Measurements from ENCODE around the gene FBXW4. TPM values are rescaled to one million over a fixed set of nuclear protein-coding genes. Genes with fewer than 3 reads are reported as not detected.

FBXW4 gene
- total RNA-seq, 4 donors from 2014 or later = 57.0 to 84.8 (median 65.2) TPM

DNA sequence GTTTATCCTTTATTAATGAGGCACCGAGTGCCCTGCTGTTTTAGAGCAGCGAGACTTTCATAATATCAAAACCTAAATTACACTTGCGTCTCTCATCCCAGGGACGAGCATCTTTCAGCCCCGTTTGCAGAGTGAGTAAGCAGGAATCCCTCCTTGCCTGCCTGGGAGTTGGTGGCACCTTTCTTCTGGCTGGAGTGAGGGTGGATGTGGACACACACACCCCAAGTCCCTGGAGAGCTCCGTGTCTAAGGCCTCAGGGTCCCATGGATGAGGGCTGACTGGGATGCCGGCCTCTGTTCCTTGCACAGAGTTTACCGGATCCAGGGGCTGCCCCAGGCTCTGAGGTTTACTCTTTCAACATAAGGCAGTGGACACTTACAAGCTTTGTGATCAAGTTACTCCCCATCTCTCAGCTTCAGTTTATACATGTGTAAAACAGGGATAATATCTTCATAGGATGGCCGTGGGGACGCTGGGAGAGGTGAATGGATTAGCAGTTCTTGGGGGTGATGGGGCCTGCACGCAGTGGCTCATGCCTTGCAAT is 131.4 kb downstream of the FBXW4 start:
- peaks cover 0 to 89% of the 10 kb centered on the region in 2 donors for H3K27me3 ChIP-seq
- TF ChIP-seq POLR2A (IDR thresholded peaks at IDR 0.05) = no peak
- TF ChIP-seq EP300 (IDR thresholded peaks at IDR 0.05) = no peak
- TF ChIP-seq, protein P1, sequence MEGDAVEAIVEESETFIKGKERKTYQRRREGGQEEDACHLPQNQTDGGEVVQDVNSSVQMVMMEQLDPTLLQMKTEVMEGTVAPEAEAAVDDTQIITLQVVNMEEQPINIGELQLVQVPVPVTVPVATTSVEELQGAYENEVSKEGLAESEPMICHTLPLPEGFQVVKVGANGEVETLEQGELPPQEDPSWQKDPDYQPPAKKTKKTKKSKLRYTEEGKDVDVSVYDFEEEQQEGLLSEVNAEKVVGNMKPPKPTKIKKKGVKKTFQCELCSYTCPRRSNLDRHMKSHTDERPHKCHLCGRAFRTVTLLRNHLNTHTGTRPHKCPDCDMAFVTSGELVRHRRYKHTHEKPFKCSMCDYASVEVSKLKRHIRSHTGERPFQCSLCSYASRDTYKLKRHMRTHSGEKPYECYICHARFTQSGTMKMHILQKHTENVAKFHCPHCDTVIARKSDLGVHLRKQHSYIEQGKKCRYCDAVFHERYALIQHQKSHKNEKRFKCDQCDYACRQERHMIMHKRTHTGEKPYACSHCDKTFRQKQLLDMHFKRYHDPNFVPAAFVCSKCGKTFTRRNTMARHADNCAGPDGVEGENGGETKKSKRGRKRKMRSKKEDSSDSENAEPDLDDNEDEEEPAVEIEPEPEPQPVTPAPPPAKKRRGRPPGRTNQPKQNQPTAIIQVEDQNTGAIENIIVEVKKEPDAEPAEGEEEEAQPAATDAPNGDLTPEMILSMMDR (IDR thresholded peaks at IDR 0.05) = no peak
- DNase-seq (ENCODE audit: low spot score in 2 of 2) = no peak

DNA sequence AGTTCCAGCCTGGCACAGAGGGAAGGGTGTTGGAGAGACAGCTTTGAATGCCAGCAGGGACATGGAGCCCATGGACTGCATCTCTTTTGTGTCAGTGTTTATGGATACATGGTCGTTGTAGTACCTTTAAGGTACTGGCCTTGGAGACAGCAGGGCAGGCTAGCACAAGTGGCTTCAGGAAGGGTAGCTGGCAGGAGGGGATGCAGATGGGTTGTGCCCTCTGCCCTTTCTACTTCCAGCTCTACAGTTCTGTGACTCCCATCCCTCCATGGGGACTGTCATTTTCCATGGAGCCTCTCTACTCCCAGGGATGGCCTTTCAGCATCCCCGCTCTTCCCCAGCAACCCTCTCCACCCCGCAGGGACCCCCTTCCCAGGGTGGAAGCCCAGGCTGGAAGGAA is 132.0 kb downstream of the FBXW4 start:
- Histone ChIP-seq H3K27ac (no peak overlapping the region), H3K27me3 (peaks cover 0 to 83% of the 10 kb centered on the region in 2 donors), H3K4me3 (no peak overlapping the region), H3K9me3 (no peaks in the 10 kb centered on the region), H3K4me1 (peaks cover 0 to 9% (median 2%) of the 10 kb centered on the region in 4 donors), H3K36me3 (no peaks in the 10 kb centered on the region)
- no peak for DNase-seq (ENCODE audit: low spot score in 2 of 2)
- TF ChIP-seq EP300 (IDR thresholded peaks at IDR 0.05) (no peak), POLR2A (IDR thresholded peaks at IDR 0.05) (no peak)
- TF ChIP-seq, protein P1 (IDR thresholded peaks at IDR 0.05) = no peak
- WGBS, 2 donors = 71 to 75% methylated on average over 3 of the region's 3 CpGs

More for the DNA sequence above, 131.4 kb downstream of the FBXW4 start:
- no peak overlapping the region for H3K27ac ChIP-seq
- no peak overlapping the region for H3K4me3 ChIP-seq
- WGBS, 2 donors = 60 to 61% methylated on average over 11 of the region's 11 CpGs
- peaks cover 0 to 9% (median 2%) of the 10 kb centered on the region in 4 donors for H3K4me1 ChIP-seq
- H3K9me3 ChIP-seq = no peaks in the 10 kb centered on the region
- H3K36me3 ChIP-seq = no peaks in the 10 kb centered on the region

GRCh38 chr10:101562231-101562630 is 132.7 kb downstream of the FBXW4 start:
- peaks cover 0 to 76% of the 10 kb centered on the region in 2 donors for H3K27me3 ChIP-seq
- H3K9me3 ChIP-seq = no peaks in the 10 kb centered on the region
- no peaks in the 10 kb centered on the region for H3K36me3 ChIP-seq
- no peak overlapping the region for H3K27ac ChIP-seq
- DNase-seq (ENCODE audit: low spot score in 2 of 2) = no peak
- TF ChIP-seq POLR2A (IDR thresholded peaks at IDR 0.05) (no peak), EP300 (IDR thresholded peaks at IDR 0.05) (no peak)
- TF ChIP-seq, protein P1 (IDR thresholded peaks at IDR 0.05) = no peak
- no peak overlapping the region for H3K4me3 ChIP-seq
- H3K4me1 ChIP-seq = peaks cover 0 to 9% (median 2%) of the 10 kb centered on the region in 4 donors
- WGBS, 2 donors = 81 to 84% methylated on average over 5 of the region's 5 CpGs

DNA sequence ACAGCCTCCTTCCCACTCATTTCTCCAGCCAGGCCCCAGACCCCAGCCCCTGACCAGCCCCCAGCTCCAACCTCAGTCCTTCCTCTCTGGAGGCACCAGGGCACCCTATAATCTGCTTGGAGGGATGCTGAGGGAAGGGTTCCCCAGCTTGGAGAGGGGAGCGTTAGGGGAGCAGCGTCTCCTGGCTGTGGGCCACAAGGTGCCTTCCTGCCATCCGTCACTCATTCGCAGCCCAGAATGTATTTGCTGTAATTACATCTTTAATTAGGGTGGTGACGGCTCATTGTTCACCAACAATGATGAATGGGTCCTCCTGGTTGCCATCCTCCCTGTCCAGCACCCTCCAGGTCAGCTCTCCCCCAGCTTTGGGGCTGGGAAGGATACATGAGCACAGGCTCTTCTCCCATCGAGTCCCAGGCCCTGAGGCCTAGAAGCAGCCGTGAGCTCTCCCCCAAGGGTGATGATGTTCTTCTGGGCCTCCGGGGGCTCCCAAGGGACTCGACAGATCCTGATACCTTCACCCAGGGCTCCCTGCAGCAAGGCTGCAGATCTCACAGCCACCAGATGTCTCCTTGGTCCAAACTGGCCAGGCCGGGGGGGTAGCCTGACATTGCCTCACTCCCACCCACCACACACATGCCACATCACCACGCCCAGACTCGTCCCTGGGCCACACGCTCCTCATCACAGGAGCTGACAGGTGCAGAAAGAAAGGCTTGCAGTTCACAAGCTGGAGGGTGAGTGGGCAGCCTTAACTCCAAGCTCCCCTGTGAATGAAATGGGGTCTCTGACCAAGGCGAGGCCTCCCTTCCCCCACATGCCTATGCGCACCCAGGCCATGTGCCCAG is 133.7 kb downstream of the FBXW4 start:
- H3K36me3 ChIP-seq = no peaks in the 10 kb centered on the region
- DNase-seq (ENCODE audit: low spot score in 2 of 2) = no peak
- H3K9me3 ChIP-seq = no peaks in the 10 kb centered on the region
- TF ChIP-seq, protein P1 (IDR thresholded peaks at IDR 0.05) = no peak
- TF ChIP-seq POLR2A (IDR thresholded peaks at IDR 0.05) = no peak
- no peak overlapping the region for H3K4me3 ChIP-seq
- peaks cover 0 to 3% (median 0%) of the 10 kb centered on the region in 4 donors for H3K4me1 ChIP-seq
- WGBS, 2 donors = 73 to 83% methylated on average over 11 to 15 of the region's 15 CpGs
- no peak overlapping the region for H3K27ac ChIP-seq
- H3K27me3 ChIP-seq = peaks cover 0 to 66% of the 10 kb centered on the region in 2 donors

Small RNAs within 50 kb of the gene (small RNA-seq; reads per million reads assigned to genes)
- gene MIR3158-1 (not detected), gene RNU6-1165P (not detected)

Other genes starting within 250 kb of the FBXW4 start
- gene POLL, start 106.9 kb downstream of the FBXW4 start, total RNA-seq = 10 to 100 TPM; 27.8 to 45.7 (median 35.8) TPM
- 10 to 100 TPM in 2 of 4 donors, 1 to 10 TPM in 2; 6.0 to 28.5 (median 16.3) TPM for gene DPCD, start 106.8 kb downstream of the FBXW4 start, total RNA-seq
- gene FGF8, start 80.9 kb upstream of the FBXW4 start, total RNA-seq = not detected
- 10 to 100 TPM; 17.5 to 47.7 (median 30.1) TPM for gene NPM3, start 88.3 kb upstream of the FBXW4 start, total RNA-seq
- 100 to 1,000 TPM; 206 to 249 (median 224) TPM for gene OGA, start 123.3 kb upstream of the FBXW4 start, total RNA-seq
- gene KCNIP2, start 148.6 kb upstream of the FBXW4 start, total RNA-seq = 10 to 100 TPM in 3 of 4 donors, 1 to 10 TPM in 1; 6.1 to 63.9 (median 37.2) TPM